ENCODE measurements around the gene UNK. TPM values are rescaled to one million over a fixed set of nuclear protein-coding genes. Genes with fewer than 3 reads are reported as not detected.

UNK gene
- total and polyA plus RNA-seq, 2 of the 13 experiments (the other 11 are each of a cell fraction or from before 2014, with no cell fraction given): 31.6 to 33.0 TPM

GRCh38 chr17:75869282-75870141 lies 84.9 kb downstream of the UNK start (continued):
- TF ChIP-seq CREB1 (IDR thresholded peaks at IDR 0.05): no peak
- TF ChIP-seq CREB1 (CRISPR knock-in tag; IDR thresholded peaks at IDR 0.05): peak; percentile 74; the same call in 1 of the 2 replicates
- peak; percentile 81 for TF ChIP-seq FOSL2 (CRISPR knock-in tag; IDR thresholded peaks at IDR 0.05)
- TF ChIP-seq ZSCAN9 (CRISPR knock-in tag; IDR thresholded peaks at IDR 0.05; ENCODE audit: borderline replicate concordance): peak; percentile 80
- TF ChIP-seq ZNF335 (CRISPR knock-in tag; IDR thresholded peaks at IDR 0.05): peak; percentile 86; the same call in 1 of the 2 replicates
- TF ChIP-seq FOXP1 (IDR thresholded peaks at IDR 0.05): peak; percentile 92
- TF ChIP-seq FOXP1 (CRISPR knock-in tag; IDR thresholded peaks at IDR 0.05): peak; percentile 94
- peak; percentile 93 for TF ChIP-seq PHF21A (CRISPR knock-in tag; IDR thresholded peaks at IDR 0.05)
- TF ChIP-seq RFX5 (IDR thresholded peaks at IDR 0.05; ENCODE audit: low read depth, low read length): no peak; the same call in 1 of the 2 replicates
- peak; percentile 29; the same call in 1 of the 2 replicates for TF ChIP-seq KDM1A (CRISPR knock-in tag; IDR thresholded peaks at IDR 0.05)
- TF ChIP-seq NFKBIZ (CRISPR knock-in tag; IDR thresholded peaks at IDR 0.05): peak; percentile 81; the same call in 1 of the 2 replicates
- TF ChIP-seq RBFOX2 (IDR thresholded peaks at IDR 0.05; ENCODE audit: low read depth, low read length): peak; percentile 81
- TF ChIP-seq SAFB2 (CRISPR knock-in tag; IDR thresholded peaks at IDR 0.05; ENCODE audit: borderline replicate concordance, low read depth): peak; percentile 56
- TF ChIP-seq ZNF136 (CRISPR knock-in tag; IDR thresholded peaks at IDR 0.05; ENCODE audit: low read depth): peak; percentile 63; the same call in 1 of the 2 replicates
- TF ChIP-seq ZBTB46 (CRISPR knock-in tag; IDR thresholded peaks at IDR 0.05; ENCODE audit: borderline replicate concordance): peak; percentile 93; the same call in 1 of the 2 replicates
- peak; percentile 96 for TF ChIP-seq ZNF18 (CRISPR knock-in tag; IDR thresholded peaks at IDR 0.05; ENCODE audit: insufficient replicate concordance)
- peak; percentile 97 for TF ChIP-seq ZNF761 (CRISPR knock-in tag; conservative IDR thresholded peaks at IDR 0.05)
- TF ChIP-seq MYC (CRISPR knock-in tag; IDR thresholded peaks at IDR 0.05; ENCODE audit: borderline replicate concordance): peak; percentile 47
- TF ChIP-seq AGO2 (optimal IDR thresholded peaks at IDR 0.05; ENCODE audit: low read depth, low read length): peak; percentile 91
- TF ChIP-seq ZBED4 (CRISPR knock-in tag; IDR thresholded peaks at IDR 0.05; ENCODE audit: borderline replicate concordance): peak; percentile 75; the same call in 1 of the 2 replicates
- peak; percentile 43 for TF ChIP-seq ELF3 (CRISPR knock-in tag; IDR thresholded peaks at IDR 0.05)

All from HepG2 (cell line).